NCI-H2196 treated with DMSO at 0.1 percent for 48 hours (cell line): Measurements from ENCODE around the gene PTPN21.

Experiments
- DNase-seq: peaks from one replicate; lab custom pipeline; 2025; ENCODE audit not compliant: unreplicated experiment; lab: John Stamatoyannopoulos, UW

PTPN21 gene

GRCh38 chr14:88554457-88555286, at the start of gene PTPN21:
Gene PTPN21, minus strand, starts transcription at chr14:88555007. Its CDS starts 4,590 bp downstream, at chr14:88550417.
- DNase-seq, result no peak

GRCh38 chr14:88604212-88604611, 49.4 kb upstream of the PTPN21 start:
- DNase-seq, result no peak

GRCh38 chr14:88599761-88600439, 45.1 kb upstream of the PTPN21 start:
- DNase-seq, result no peak

- no peak for DNase-seq
These were observed 44.5 kb upstream of the PTPN21 start for GRCh38 chr14:88599326-88599725.

GRCh38 chr14:88598097-88598675, 43.4 kb upstream of the PTPN21 start:
- no peak for DNase-seq

GRCh38 chr14:88597601-88598000, 42.8 kb upstream of the PTPN21 start:
- DNase-seq, result no peak

- DNase-seq, result no peak
These were observed 42.2 kb upstream of the PTPN21 start for GRCh38 chr14:88597038-88597437.

- no peak for DNase-seq
These were observed 37.2 kb upstream of the PTPN21 start for GRCh38 chr14:88592031-88592430.

- DNase-seq, result no peak
These were observed 35.4 kb upstream of the PTPN21 start for GRCh38 chr14:88590173-88590572.

GRCh38 chr14:88588081-88588480, 33.3 kb upstream of the PTPN21 start:
- no peak for DNase-seq

- no peak for DNase-seq
These were observed 29.6 kb upstream of the PTPN21 start for GRCh38 chr14:88584451-88584850.

- no peak for DNase-seq
These were observed 21.4 kb upstream of the PTPN21 start for GRCh38 chr14:88576222-88576621.

- DNase-seq, result no peak
These were observed 17.3 kb upstream of the PTPN21 start for GRCh38 chr14:88572117-88572516.

GRCh38 chr14:88568196-88568595, 13.4 kb upstream of the PTPN21 start:
- DNase-seq, result no peak

- no peak for DNase-seq
These were observed 10.6 kb upstream of the PTPN21 start for GRCh38 chr14:88565427-88565826.

- DNase-seq, result no peak
These were observed 9.0 kb upstream of the PTPN21 start for GRCh38 chr14:88563845-88564244.

- peak; percentile 17 for DNase-seq
These were observed 8.3 kb upstream of the PTPN21 start, which contains the start of gene ZC3H14 for GRCh38 chr14:88562831-88563686. Gene ZC3H14, plus strand, starts transcription at chr14:88563037. Its CDS starts 97 bp downstream, at chr14:88563134.

GRCh38 chr14:88562532-88562830, 7.7 kb upstream of the PTPN21 start:
- DNase-seq, result no peak

- no peak for DNase-seq
These were observed 5.0 kb upstream of the PTPN21 start for GRCh38 chr14:88559852-88560251.

- no peak for DNase-seq
These were observed 1.8 kb upstream of the PTPN21 start for GRCh38 chr14:88556581-88556980.

GRCh38 chr14:88553886-88554456, 836 bp downstream of the PTPN21 start:
- no peak for DNase-seq
